ENCODE measurements around the gene PSMB7. TPM values are rescaled to one million over a fixed set of nuclear protein-coding genes. Genes with fewer than 3 reads are reported as not detected.

Gene PSMB7
- total RNA-seq, 1 experiment from 2014 or later = 259 TPM

DNA sequence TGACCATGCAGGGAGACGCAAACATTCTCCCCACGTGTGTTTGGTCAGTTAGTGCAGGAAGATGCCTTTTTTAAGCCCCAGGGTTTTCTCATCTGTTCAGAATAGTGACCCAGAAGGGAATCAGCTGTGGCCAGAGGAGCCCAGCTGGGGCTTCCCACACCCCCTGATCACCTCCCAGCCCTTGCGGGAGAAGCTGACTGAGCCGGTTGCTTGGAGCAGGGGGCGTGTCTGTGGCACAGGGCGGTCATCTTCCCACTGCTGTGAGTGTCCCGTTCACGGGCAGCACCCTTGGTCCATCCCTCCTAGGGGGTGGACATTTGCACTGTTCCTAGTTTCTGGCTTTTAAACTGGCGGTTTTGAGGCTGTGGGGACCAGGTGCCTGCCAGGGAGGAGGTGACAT, 87.8 kb downstream of the PSMB7 start:
- DNase-seq (ENCODE audit: low read depth) = no peak

GRCh38 chr9:124326378-124326777, 88.9 kb downstream of the PSMB7 start:
- no peak for DNase-seq (ENCODE audit: low read depth)

GRCh38 chr9:124325816-124326215, 89.4 kb downstream of the PSMB7 start:
- DNase-seq (ENCODE audit: low read depth) = no peak

GRCh38 chr9:124323904-124324303, 91.3 kb downstream of the PSMB7 start:
- no peak for DNase-seq (ENCODE audit: low read depth)

DNA sequence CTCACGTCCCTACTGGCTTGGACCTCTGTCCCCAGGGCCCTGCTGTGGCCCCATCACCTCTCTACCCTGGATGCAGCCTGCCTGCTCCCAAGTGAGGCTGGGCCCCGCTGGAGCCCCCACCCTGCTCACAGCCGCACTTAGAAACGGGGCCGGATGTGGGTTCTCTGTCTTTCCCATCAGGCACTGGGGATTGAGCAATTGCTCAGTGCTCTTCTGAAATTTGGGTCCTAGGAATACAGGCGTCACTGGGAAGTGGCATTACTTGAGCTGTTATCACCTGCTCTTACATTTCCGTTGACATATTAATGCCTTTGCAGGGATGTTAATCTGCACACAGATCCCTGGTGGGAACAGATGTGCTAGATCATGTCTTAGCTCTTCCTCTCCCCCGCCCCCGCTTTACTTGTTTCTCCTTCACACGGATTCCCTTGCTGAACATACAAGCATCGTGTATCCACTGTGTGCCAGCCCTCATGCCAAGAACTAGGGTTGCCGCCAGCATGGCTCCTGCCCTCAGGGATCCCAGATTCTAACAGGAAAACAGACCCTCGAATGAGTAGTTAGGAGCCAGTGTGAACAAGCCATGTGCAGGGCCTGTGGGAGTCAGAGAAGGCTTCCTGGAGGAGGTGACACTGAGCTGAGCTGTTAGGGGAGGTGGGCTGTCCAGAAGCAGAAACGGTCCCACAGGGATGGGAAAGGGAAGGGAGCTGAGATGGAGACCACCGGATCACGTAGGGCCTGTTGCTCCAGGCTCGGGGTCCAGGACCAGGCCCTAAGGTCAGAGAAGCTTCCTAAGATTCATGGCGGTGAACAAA, 92.4 kb downstream of the PSMB7 start:
- no peak for DNase-seq (ENCODE audit: low read depth)

- DNase-seq (ENCODE audit: low read depth) = no peak
These were observed 93.3 kb downstream of the PSMB7 start for GRCh38 chr9:124321935-124322334.

- no peak for DNase-seq (ENCODE audit: low read depth)
These were observed 93.8 kb downstream of the PSMB7 start for GRCh38 chr9:124321416-124321815.

DNA sequence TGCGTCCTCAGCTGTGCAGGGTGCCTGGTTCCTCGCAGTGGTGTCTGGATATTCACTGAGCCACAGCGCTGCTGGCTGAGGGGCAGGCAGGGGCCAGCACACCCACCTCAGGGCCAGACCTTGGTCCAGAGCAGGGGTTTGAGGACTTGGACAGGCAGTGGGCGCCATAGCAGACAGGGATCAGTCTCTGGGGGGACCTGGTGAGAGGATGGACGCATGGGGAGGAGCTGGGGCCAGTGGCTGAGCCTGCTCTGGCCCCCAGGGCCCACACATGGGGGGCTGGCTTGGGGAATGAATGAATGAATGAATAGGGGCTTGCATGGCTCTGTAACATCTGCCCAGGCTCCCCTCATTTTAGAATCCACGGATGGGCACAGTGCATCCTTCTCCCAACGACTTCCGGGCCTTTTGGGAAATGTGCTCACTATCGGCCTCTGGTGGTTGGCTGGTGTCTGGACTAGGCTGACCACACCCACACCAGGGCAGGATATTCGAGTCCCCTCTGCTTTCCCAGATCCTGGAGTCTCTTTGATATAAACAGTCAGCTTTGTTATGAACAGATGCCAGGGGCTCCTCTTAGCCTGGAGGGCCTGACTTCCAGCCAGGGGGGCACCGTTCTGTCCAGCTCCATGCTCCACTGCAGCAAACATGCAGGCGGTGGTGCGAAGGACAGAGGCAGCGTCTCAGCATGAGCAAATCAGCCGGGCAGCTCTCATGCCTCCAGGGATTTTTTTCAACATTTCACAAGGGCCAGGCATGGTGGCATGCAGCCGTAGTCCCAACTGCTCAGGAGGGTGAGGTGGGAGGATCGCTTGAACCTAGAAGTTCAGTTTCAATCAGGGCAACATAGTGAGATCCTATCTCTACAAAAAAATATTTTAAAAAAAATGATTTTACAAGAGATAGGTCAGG, 94.9 kb downstream of the PSMB7 start:
- DNase-seq (ENCODE audit: low read depth) = peak; percentile 59

DNA sequence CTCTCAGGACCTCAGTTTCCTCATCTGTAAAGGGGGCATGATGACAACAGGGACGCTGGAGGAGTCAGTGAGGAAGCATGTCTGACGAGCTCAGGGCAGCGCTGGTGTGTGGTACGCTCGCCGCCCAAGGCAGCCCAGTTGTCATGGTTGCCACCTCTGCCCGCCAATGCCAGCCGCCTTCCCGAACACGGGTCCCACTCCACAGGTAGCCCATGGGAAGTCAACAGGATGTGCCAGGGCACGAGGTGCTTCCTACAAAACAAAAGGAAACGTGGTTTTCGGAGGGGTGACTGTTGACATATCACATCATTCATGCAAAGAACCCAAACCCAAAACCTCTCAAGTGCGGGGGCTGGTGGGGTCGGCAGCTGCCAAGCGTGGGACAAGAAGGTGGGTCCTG, 99.4 kb downstream of the PSMB7 start:
- no peak for DNase-seq (ENCODE audit: low read depth)

GRCh38 chr9:124313940-124314339, 101.3 kb downstream of the PSMB7 start:
- no peak for DNase-seq (ENCODE audit: low read depth)

- DNase-seq (ENCODE audit: low read depth) = no peak
These were observed 102.7 kb downstream of the PSMB7 start for GRCh38 chr9:124312290-124313265.

DNA sequence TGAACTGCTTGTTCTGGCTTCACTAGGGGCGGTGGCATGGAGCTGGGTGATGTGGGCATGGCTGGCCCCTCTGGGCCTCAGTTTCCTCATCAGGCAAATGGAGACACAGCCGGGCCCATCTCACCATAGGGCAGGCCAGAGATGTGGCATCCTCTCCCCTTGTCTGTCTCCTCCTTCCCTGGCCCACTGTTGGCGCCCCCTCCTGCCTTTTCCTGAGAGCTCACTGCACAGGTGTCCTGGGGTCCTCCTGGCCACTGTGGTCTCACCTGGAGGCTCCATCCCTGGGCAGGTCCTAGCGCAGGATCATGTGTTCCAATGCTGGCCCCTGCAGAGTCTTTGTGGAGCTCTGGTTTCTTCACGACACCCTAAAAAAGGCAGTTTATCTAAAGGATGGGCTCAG, 104.0 kb downstream of the PSMB7 start:
- DNase-seq (ENCODE audit: low read depth) = no peak

GRCh38 chr9:124309667-124310084, 105.6 kb downstream of the PSMB7 start:
- DNase-seq (ENCODE audit: low read depth) = peak; percentile 95

DNA sequence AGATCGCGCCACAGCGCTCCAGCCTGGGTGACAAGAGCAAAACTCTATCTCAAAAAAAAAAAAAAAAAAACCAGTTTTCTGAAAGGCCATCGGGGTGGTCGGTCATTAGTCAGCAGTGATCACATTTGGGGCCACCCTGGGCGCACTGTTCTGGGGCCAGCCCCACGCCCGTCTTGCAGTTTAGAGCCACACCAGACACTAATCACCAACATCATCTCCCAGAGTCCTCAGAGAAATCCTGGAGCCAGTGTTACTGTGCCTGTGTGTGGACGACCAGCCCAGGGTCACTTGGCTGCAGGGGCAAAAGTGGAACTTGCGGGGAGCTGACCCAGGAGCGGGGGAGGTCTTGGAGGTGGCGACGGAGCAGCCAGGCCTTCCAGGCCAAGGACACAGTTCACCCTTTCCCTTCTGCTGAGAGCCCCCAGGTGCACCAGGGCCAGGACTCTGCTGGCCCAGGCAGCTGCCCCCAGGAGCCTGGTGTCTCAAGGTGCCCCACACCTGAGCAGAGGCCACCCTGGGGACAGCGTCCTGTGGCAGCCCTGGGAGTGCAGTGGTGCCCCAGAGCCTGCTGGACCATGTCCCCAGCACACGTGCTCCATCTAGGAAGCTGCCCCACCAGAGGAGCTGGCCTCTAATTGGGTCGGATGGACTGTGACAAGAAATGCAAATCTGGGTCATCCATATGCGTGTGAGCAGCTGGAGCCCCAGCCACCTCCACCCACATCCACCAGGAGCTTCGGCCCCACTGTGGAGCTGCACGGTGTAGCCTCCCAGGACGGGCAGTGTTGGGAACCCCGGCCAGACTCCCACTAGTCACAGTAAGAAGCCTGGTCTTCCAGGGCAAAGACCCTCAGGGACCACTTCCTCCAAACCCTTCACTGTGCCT, 106.4 kb downstream of the PSMB7 start:
- no peak for DNase-seq (ENCODE audit: low read depth)

GRCh38 chr9:124307379-124308030, 107.7 kb downstream of the PSMB7 start:
- no peak for DNase-seq (ENCODE audit: low read depth)

DNA sequence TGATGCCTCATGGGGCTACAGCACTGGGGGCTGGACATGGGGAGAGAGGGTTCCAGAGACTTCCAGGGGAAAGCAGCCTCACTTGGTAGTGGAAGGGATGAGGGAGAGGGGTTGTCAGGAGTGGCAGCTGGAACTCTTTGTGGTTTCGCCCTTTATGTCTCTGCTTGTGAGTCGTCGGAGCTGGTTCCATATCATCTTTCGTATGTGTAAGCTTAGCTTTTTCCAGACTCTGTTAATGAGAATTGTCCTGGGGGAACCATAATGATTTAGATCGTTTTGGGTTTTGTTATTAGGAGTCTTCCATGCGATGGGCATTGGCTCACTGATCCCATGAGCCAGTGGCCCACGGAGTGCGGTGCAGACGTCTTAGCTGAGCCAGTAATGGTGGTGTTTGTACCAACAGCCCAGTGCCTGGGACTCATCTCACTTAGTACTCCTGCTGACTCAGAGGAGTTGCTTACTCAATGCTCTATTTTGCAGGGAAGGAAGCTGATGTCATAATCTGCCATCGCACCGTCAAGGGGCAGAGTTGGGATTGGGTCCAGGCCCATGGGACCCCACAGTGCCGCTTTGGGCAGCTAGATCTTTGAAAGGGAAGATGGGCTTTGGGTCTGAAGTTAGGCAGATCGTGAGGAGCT, 109.0 kb downstream of the PSMB7 start:
- DNase-seq (ENCODE audit: low read depth) = peak; percentile 78

GRCh38 chr9:124304285-124304684, 111.0 kb downstream of the PSMB7 start:
- no peak for DNase-seq (ENCODE audit: low read depth)

GRCh38 chr9:124303762-124304161, 111.5 kb downstream of the PSMB7 start:
- DNase-seq (ENCODE audit: low read depth) = no peak

Data from RPMI7951 (cell line).